H1 (cell line): ENCODE data around the gene CEP128. TPM values are rescaled to one million over a fixed set of nuclear protein-coding genes. Genes with fewer than 3 reads are reported as not detected.

ENCODE experiments used
- MAFK ChIP-seq: IDR thresholded peaks from 2 replicates; pipeline ENCODE4 v1.6.1; 2012; ENCODE audit warnings: low read depth, mild to moderate bottlenecking, improper control_type of control experiment, low read length
- POLR2A ChIP-seq, 2 experiments: IDR thresholded peaks; 1 replicate in 1 of 2; 2 replicates in 1 of 2; pipeline ENCODE4 v1.6.1; 2011; ENCODE audit warnings: low read depth in 2 of 2, low read length in 2 of 2, mild to moderate bottlenecking in 2 of 2; ENCODE audit errors: control extremely low read depth in 1 of 2
- SP2 ChIP-seq: IDR thresholded peaks from 2 replicates; pipeline ENCODE4 v1.6.1; 2012; ENCODE audit warnings: mild to moderate bottlenecking, low read length, inconsistent platforms
- TEAD4 ChIP-seq: IDR thresholded peaks from 2 replicates; pipeline ENCODE4 v1.6.1; 2012; ENCODE audit warnings: low read depth, low read length, inconsistent platforms, mixed read lengths
- USF2 ChIP-seq: IDR thresholded peaks from 2 replicates; pipeline ENCODE4 v1.6.1; 2011; ENCODE audit warnings: low read length, improper control_type of control experiment
- polyA plus RNA-seq, 7 experiments: library from polyadenylated mRNA; depleted of rRNA in 3 of 7; stranded (reverse) in 5 of 7; unstranded in 2 of 7; fragments of >200 nt in 5 of 7; fragments of 200-250 nt in 2 of 7; gene quantifications; 1 replicate in 5 of 7; 2 replicates in 1 of 7; 4 replicates in 1 of 7; pipeline versions ENCODE4 v1.2.1 to v1.2.3, GENCODE V29; 2011 to 2013; ENCODE audit warnings: missing spikeins in 2 of 7, mixed read lengths in 2 of 7
- total RNA-seq: library from RNA; stranded (reverse); fragmentation: NEBNext Ultra II Directional; extraction: Animal tissue kit (Norgen Biotek cat#: 25700); gene quantifications from 2 replicates; pipeline ENCODE4 v1.2.1, GENCODE V29; 2021

CEP128 gene
- total and polyA plus RNA-seq, 2 of the 8 experiments (the other 6 are each of a cell fraction or from before 2014, with no cell fraction given), result 1.9 to 17.0 TPM

- TF ChIP-seq MAFK (no peak), USF2 (no peak), POLR2A (IDR thresholded peaks at IDR 0.05; ENCODE audit: control extremely low read depth in 1 of 2, low read depth in 2 of 2, low read length in 2 of 2) (no peak), SP2 (no peak), TEAD4 (no peak)
Observed at GRCh38 chr14:80787876-80788275, 153.7 kb downstream of the CEP128 start (continued).
